ENCODE measurements around the gene PIGK.
"Not testable (repeated sequence)": the region's sequence is repeated elsewhere in the genome, so short reads cannot be mapped to it uniquely, and the experiment has no call there.

The PIGK gene

GRCh38 chr1:77188770-77189169 lies 30.5 kb downstream of the PIGK start:
- DNase-seq, result no peak

GRCh38 chr1:77186907-77187306 lies 32.3 kb downstream of the PIGK start:
- not testable (repeated sequence) for DNase-seq

DNA sequence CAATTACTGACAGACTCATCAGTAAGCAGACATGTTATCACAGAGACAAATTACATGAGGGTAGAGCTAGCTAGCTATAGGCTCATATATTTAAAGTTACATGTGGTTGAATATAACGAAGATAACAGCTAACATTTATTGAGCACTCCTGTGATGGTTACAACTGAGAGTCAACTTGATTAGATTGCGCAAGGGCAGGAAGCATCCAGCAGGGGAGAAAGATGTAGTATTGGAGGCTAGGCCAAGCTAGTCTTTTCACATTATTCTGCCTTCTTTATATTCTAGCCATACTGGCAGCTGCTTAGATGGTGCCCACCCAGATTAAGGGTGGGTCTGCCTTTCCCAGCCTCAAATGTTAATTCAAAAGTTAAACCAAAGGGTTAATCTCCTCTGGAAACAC lies 37.1 kb downstream of the PIGK start:
- DNase-seq, result no peak

DNA sequence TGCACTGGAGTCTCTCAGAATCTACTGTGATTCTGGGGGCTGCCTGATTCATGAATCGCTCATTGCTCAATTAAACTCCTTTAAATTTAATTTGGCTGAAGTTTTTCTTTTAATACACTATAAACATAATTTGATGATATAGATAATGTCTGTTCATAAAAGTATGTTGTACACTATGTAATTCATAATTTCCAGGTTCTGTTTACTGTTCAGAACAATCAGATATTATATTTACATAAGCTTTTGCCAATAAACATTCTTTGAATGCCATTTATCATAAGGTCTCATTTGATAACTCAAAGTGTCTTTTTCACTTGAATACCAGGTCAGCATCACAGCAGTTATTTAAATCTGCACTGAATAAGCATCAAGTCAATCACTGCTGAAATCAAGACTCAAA lies 39.6 kb downstream of the PIGK start:
- DNase-seq, result no peak

GRCh38 chr1:77175230-77175844 lies 43.9 kb downstream of the PIGK start:
- no peak for DNase-seq

DNA sequence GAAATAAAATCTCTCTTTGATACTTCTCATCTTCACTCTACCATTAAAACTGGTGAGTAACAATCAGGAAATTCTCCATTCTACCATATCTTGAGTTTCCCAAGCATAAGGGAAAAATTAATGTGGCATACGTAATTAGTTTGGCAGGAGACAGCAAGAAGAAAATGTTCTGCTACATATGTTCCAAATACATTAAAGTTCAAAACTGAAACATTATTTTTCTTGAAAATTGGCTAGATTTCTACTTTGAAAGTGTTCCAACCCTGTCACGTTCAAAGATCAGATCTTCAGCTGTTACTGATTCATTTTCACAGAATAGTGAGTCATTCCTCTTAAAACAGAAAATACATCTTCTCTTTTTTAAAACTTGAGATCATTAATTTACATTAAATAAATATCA lies 48.5 kb downstream of the PIGK start:
- no peak for DNase-seq

- DNase-seq, result no peak
Measured at GRCh38 chr1:77168358-77168757, 50.9 kb downstream of the PIGK start.

GRCh38 chr1:77164434-77164944 lies 54.7 kb downstream of the PIGK start:
- DNase-seq, result no peak

DNA sequence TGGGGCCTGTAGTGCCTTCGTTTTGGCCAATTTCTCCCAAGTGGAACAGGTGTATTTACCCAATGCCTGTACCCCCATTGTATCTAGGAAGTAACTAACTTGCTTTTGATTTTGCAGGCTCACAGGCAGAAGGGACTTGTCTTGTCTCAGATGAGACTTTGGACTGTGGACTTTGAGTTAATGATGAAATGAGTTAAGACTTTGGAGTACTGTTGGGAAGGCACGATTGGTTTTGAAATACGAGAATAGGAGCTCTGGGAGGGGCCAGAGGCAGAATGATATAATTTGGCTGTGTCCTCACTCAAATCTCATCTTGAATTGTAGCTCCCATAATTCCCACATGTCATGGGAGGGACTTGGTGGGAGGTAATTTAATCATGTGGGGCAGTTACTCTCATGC lies 59.5 kb downstream of the PIGK start:
- not testable (repeated sequence) for DNase-seq

DNA sequence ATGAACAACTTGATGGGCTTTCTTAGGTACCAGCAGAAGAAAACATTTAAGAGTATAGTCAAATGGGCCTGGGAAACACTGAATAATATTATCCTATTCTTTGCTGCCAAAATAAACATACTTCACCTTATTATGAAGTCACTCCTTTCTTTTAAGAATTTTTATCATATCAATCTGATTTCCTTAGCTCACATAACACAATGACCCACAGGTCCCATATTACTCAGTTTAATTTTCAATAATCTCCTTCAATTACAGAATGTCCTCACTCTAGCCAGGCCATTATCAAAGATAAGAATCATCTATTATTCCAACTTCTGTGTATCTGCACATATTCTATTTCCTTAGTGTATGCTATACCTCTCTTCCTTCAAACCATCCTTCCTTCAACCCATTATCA lies 63.0 kb downstream of the PIGK start:
- no peak for DNase-seq

- DNase-seq, result no peak
Measured at GRCh38 chr1:77146270-77146669, 73.0 kb downstream of the PIGK start.

DNA sequence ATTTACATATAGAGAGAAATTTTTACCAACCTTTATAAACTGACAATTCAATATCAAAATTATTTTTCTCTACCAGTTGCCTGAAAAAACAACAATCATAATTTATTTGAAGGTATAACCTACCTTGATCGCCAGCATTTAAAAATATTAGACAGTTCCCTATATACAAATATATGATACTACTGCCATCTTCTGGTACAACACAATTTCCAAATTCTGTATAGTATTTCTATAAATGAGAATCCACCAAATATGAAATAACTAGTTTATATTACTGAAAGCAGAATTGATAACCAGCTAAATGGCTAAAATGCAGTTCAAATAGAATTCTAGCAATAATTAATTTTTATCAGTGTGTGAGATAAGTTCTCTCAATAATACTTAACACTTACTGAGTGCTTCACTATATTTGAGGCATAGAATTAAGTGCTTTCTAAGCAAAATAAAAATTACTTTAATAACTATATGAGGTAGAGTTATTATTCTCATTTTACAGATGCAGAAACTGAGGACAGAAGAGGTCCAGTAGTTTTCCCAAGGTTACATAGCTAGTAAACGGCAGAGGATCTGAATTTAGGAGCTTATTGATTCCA lies 75.6 kb downstream of the PIGK start:
- no peak for DNase-seq

- no peak for DNase-seq
Measured at GRCh38 chr1:77139389-77139788, 79.8 kb downstream of the PIGK start.

- DNase-seq, result no peak
Measured at GRCh38 chr1:77134359-77134758, 84.9 kb downstream of the PIGK start.

DNA sequence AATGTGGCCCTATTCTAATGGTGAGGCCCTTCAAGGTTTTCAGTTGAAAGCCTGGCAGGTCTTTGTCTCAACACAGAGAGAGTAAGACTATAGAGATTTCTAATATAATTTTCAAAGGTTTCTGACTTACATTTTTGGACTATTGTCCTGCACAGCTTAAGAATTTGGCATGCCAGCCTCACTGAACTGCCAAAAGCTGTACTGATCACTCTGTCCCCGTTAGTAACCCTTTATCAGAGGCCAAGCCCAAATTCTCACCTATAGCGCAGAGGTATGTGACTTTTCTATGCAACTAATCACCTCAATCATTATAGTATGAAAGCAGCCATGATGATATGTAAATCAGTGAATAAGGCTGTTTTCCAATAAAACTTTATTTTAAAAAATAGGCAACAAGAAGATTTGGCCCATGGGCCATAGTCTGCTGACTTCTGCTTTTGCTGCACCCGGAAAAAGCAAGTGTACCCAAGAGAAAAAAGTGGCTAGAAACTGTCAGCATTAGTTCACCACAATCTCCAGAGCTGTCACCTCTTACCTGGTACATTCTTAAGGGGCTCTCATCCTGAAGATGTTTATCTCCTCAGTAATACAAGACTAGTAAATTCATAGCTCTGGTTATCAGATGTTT lies 85.4 kb downstream of the PIGK start:
- no peak for DNase-seq

DNA sequence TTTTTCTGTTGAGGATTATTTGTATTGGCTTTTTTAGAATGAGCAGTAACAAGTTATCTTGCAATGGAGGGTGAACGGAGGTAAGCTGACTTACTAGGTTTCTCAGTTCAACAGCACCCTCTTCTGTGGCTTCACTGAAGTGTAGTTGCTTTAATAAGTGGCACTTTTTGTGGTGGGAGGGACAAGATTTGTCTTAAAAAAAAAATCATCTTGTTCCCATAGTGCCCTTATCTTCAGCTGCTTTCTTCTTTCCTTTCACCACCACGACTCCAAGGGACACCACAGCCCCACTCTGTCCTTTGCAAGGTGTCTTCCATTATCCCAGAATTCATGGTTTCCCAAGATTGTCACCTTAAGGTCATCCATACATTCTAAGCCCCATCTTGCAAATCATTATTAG lies 92.9 kb downstream of the PIGK start:
- DNase-seq, result no peak

GRCh38 chr1:77121503-77121902 lies 97.7 kb downstream of the PIGK start:
- DNase-seq, result no peak

GRCh38 chr1:77120950-77121349 lies 98.3 kb downstream of the PIGK start:
- no peak for DNase-seq

GRCh38 chr1:77118712-77119111 lies 100.5 kb downstream of the PIGK start:
- DNase-seq, result no peak

- DNase-seq, result no peak
Measured at GRCh38 chr1:77104672-77105071, 114.6 kb downstream of the PIGK start.

GRCh38 chr1:77103486-77103885 lies 115.7 kb downstream of the PIGK start:
- no peak for DNase-seq

DNA sequence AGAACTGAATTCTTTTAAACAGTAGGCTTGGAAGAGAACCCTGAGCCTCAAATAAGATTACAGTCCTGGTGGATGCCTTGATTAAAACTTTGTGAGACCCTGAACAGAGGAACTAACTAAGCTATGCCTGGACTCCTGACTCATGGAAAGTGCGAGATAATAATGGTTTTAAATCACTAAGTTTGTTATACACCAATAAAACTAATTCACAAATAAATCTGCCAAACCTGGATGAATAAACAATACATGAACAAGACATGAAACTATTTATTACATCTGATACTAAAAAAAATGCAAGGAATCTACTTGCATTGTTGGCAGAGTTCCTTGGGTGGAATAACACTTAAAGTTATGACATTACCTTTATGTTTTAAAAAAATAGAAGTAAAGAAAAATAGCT lies 118.4 kb downstream of the PIGK start:
- DNase-seq, result no peak

DNA sequence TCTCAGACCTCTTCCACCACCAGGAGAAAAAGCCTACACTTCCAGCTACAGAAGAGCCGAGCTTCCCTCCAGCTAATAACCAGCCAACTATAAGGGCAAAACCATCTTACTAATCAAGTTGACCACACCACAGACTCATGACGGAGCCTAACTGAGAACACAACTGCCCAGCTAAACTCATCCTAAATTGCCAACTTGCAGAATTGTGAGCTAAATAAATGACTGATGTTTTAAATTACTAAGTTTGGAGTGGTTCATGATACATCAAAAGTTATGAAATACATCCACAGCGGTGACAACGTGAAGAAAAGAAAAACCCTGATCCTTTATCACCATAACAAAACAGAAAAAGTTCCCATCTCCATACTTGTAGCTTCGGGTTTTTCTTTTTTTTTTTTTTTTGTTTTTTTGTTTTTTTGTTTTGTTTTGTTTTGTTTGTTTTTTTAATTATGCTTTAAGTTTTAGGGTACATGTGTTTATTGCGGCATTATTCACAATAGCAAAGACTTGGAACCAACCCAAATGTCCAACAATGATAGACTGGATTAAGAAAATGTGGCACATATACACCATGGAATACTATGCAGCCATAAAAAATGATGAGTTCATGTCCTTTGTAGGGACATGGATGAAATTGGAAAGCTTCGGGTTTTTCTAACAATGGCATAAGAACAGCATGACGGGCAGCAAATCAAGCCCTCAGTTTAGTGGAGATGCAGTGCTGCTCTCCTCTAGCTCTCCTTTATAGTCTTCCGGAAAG lies 122.6 kb downstream of the PIGK start:
- no peak for DNase-seq

GRCh38 chr1:77095236-77095635 lies 124.0 kb downstream of the PIGK start:
- DNase-seq, result no peak

All from activated effector memory CD4-positive, alpha-beta T cell treated with anti-CD3 and anti-CD28 coated beads, Interleukin-2, amount 50 U/mL, for 16 hours (primary cell).